Activated T-cell treated with anti-CD3 and anti-CD28 coated beads for 24 hours (primary cell): ENCODE measurements around the gene ATG5.
"Not testable (repeated sequence)": the region's sequence is repeated elsewhere in the genome, so short reads cannot be mapped to it uniquely, and the experiment has no call there.

ENCODE experiments used
- DNase-seq: peaks from one replicate; pipeline ENCODE4 v3.0.0-alpha.2; 2020; ENCODE audit warnings: low read depth

The ATG5 gene

DNA sequence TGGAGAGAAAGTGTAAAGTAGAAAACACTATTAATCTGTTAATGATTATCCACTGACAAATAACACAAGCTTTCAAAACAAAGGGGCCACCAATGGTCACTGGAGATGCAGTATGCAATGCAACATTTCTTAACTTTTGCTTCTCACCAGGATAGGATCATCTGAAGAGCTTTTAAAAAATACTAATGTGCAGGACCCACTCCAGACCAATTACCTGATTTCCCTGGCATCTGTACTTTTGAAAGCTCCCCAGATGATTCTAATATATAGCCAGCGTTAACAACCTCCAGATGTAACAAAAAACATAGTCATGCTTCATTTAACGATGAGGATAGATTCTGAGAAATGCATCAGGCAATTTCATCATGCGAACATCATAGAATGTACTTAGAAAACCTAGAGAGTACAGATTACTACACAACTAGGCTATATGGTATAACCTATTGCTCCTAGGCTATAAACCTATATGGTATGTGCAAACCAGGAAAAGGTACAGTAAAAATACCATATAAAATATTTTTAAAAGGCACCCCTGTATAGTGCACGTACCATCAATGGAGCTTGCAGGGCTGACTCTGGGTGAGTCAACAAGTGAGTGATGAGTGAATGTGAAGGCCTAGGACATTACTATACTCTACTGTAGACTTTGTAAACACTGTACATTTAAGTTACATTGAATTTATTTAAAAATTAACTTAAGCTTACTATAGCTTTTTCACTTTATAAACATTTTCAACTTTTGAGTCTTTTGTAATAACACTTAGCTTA lies 69.2 kb downstream of the ATG5 start:
- no peak for DNase-seq

DNA sequence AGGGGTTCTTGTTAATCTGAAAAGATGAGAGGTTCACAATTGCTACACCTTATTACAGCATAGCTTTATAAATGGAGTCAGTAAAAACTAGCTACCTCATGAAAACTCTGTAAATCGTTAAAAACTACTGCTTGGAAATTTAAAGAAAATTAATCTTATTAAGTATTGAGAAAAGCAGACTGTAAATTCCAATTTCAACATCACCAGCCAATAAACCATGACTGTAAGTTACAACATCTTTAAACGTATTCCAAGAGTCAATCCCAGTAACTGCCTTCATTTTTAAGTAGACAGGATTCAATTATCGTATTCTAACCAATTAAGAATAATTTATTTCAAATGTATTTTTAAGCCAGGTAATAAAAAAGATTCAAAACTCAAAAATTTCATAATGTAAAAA lies 70.3 kb downstream of the ATG5 start:
- DNase-seq: no peak

DNA sequence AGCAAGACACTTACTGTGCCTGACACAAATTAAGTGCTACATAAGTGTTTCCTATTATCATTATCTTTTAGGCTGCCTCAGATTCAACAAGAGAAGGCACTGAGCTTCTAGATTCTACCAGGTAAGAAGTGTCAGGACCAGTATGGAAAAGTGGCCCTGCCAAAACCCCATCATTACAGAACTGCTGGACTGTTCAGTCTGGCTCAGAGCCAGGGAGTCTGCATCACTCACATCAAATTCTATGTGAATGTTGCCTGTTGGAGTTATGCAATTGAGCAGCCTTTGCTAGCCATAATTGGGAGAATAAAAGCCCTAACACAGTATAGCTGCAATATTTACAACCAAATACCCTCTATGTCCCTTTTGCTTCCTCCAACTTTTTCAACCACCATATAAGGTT lies 70.9 kb downstream of the ATG5 start:
- DNase-seq: no peak

DNA sequence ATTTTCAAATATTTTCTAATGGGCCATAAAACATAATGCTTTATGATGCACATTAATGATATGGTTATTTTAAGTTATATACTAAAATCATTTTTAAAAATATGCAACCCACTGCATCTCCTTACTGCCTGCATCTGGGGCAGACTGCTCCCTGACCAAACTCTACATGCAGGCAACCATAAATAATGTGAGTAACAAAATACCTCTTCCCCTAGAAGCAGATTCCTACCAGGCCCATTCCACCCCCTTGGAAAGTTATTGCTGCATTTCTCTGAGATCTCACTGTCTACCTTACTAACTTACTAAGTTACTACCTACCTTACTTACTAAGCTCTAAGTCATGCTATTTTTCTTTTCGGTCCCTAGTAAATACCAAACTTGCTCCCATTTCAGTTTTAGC lies 71.8 kb downstream of the ATG5 start:
- DNase-seq: no peak

DNA sequence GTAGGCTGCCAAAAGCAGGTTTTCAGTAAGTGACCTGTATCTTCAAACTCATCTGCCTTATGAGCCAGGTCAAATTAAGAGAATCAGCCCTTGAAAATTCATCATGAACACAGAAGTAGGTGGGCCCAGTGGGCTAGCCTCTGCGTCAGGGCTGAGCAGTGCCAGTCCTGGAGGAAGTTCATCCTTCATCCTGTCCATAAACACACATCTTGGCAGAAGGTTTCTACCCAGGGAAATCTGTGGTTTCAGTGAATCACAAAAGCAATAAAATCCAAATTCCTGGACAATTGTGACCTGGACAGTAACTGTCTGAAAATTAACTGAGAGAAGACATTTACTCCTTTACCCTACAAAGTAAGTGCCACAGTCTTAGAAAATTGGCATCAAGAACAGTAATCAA lies 72.4 kb downstream of the ATG5 start:
- DNase-seq: no peak

DNA sequence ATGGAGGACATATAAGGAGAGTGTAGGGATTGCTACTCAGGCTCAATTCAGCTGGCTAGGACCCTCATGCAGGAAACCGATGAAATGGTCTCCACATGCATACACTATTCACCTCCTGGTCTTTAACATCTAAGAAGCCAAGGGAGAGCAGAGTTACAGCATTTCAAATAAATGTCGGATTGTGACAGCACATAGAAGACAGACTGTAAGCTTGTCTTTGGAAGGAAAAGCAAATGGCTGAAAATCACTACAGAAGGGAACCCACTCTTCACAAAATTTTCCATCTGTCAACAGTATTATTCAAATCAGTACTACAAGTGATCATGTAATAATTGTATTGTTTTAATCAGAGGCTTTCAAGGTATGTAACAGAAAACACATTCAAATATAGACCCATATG lies 72.9 kb downstream of the ATG5 start:
- DNase-seq: no peak

DNA sequence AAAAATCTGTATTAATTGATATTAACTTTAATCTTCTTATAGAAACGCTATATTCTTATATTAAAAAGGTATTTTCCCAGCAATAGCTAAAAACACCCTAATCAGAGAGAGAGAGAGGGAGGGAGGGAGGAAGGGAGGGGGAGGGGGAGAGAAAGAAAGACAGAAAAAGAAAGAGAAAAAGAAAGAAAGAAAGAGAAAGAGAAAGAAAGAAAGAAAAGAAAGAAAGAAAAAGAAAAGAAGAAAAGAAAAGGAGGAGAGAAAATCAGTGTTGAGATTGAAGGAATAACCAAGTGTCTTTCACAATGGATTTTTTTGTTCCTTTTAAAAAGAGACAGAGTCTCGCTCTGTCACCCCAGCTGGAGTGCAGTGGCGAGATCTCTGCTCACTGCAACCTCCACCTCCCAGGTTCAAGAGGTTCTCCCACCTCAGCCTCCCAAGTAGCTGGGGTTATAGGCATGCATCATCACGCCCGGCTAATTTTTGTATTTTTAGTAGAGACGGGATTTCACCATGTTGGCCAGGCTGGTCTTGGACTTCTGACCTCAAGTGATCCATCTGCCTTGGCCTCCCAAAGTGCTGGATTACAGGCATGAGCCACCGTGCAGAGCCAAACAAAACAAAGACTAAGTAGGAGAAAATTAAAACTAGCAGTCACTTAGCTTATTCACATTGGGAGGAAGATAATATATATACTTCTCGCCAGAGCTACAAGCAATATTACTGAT lies 73.9 kb downstream of the ATG5 start:
- DNase-seq: not testable (repeated sequence)

DNA sequence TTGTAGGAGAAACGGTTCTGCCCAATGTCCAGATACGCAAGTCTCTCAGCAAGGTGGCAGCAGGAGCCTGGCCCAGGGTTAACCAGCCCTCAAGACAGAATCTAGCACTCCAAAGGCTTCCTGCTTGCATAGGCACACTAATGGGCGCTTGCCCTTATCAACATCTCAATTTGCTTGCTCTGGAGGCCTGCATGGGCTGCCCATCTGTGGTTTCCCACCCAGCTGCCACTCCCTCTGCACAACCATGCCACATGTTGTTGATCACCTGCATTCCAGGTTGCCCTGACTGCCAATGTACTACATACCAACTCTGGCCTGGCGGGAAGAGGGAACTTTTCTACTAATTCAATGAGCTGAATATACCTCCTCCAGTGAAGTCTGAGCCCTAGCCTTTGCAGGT lies 74.6 kb downstream of the ATG5 start:
- DNase-seq: no peak

DNA sequence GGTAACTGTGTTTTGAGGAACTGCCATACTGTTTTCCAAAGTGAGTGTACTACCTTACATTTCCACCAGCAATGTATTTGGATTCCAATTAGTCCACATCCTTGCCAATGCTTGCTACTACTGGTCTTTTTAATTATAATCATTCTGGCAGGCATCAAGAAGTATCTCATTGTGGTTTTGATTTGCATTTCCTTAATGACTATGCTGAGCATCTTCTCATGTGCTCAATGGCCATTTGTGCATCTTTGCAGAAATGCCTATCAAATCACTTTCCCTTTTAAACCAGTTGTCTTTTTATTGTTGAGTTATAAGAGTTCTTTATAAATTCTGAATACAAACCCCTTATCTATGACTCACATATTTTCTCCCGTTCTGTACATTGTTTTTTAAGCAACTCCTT lies 75.9 kb downstream of the ATG5 start:
- no peak for DNase-seq

DNA sequence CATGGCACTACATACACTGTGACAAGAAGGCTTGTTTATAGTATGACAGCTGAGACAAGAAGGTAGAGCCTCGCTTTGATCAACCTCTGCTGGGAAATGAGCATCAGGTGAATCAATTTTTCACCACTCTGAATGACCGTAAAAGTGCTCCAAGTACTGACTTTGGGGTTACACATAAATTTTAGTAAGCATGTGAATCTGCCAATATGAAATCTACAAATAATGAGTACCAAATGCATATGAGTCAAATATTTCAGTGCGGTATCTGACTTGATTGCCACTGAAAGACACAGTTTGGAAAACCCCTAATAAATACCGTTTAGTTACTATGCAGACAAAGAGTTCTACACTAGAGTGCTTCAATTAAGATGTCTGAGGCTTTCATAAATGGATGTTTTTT lies 77.8 kb downstream of the ATG5 start:
- DNase-seq: no peak

DNA sequence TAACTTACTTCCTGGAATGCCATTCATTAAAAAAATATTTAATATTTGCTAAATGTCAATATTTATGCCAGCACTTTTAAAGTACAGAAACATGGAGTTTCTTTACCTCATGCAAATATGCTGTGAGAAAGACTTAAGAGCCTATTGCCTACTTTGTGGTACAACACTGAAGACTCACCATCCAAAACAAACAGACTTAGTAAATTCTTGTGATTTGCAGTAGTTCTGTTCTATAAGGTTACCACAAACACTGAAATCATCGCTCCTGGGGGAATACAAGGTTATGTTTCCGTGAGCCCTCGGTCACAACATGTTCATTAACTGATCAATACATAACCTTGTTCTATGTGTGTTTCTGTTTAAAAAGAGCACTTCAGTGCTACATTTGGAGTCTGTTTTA lies 78.3 kb downstream of the ATG5 start:
- DNase-seq: no peak

DNA sequence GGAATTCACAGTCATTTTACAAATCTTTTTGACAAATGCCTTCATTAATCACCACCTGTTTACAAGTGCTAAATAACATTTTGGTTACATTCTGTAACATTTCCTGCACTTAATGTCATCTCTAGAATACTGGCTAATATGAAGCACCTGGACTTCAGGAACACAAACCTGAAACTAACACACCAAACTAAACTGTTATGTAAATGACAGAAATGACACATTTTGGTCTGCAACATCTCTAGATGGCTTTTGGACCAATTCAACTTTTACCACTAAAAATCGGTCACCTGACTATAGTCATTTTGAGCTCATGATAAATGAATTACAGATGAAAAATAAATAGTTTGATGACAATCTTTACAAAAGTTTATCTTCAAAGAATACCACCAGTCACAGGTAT lies 80.6 kb downstream of the ATG5 start:
- DNase-seq: no peak

DNA sequence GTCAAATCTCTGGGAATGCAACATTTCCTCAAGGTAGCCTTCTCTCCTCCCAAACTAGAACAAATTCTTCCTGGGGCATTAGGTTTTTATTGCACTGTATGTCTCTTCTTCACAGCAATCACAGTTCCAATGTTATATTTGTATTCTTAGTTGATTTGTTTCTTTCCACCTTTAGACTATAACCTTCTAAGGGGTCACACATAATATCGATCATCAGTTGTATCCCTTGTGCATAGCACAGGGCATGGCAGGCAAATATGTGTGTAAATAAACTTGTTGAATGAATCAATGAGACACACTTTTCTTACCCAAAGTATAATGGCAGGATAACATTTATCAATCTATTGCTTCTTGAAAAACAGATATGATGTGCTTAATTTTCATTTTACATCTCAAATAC lies 81.0 kb downstream of the ATG5 start:
- no peak for DNase-seq

DNA sequence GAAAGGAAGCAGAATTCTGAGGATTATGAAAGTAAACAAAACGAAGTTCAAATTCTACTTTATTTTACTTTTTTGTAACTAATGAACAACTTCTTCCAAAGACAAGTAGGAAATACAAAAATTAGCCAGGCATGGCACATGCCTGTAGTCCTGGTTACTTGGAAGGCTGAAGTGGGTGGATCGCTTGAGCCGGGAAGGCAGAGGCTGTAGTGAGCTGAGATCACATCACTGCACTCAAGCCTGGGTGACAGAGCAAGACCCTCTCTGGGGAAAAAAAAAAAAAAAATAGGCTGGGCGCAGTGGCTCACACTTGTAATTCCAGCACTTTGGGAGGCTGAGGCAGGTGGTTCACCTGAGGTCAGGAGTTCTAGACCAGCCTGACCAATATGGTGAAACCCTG lies 82.3 kb downstream of the ATG5 start:
- no peak for DNase-seq

DNA sequence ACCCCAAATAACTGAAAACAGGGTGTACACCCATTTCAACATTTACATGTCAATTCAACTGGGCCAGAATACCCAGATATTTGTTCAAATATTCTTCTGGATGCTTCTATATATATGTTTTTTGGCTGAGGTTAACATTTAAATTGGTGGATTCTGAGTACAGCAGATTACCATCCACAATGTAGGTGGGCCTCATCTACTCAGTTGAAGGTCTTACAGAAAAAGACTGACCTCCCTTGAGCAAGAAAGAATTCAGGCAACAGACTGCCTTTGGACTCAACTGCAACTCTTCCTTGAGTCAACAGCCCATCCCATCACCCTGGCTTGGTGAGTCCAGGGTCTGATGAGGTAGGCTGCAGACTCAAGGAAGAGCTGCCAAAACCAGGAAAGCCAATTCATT lies 84.1 kb downstream of the ATG5 start:
- no peak for DNase-seq

DNA sequence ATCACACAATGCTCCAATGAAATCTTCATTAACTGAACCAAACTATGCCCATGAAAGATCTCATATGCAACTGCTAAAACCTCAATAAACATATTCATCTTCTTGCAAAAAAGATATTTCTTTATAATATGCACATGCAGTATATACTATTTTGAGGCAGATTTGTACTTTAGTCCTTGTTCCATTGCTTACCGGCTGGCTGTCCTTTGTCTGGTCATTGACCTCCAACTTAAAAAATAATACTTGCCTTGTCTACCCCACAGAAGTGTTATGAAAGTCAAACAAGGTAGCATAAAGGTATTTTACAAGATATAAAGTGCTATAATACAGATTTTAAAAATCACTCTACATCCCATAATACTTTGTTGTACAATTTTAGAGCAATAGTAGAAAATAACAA lies 88.3 kb downstream of the ATG5 start:
- DNase-seq: no peak

DNA sequence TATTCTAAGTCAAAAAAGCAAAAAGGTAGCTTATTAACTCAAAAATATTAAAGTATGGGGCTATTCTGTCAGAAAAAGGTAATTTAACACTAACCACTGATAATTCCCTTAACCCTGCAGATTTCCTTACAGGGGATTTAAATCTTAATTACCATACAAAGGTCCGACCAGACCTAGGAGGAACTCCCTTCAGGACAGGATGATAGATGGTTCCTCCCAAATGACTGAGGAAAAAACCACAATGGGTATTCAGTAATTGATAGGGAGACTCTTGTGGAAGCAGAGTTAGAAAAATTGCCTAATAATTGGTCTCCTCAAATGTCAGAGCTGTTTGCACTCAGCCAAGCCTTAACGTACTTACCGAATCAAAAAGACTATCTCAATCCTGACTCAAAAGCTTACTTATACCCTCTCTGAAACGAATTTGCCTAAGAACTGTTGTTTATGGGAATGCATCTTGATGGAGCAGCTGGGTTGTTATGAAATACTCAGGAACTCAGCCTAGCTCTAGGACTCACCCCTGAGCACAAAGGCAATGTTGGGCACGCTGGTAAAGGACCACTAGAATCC lies 95.6 kb downstream of the ATG5 start:
- not testable (repeated sequence) for DNase-seq

DNA sequence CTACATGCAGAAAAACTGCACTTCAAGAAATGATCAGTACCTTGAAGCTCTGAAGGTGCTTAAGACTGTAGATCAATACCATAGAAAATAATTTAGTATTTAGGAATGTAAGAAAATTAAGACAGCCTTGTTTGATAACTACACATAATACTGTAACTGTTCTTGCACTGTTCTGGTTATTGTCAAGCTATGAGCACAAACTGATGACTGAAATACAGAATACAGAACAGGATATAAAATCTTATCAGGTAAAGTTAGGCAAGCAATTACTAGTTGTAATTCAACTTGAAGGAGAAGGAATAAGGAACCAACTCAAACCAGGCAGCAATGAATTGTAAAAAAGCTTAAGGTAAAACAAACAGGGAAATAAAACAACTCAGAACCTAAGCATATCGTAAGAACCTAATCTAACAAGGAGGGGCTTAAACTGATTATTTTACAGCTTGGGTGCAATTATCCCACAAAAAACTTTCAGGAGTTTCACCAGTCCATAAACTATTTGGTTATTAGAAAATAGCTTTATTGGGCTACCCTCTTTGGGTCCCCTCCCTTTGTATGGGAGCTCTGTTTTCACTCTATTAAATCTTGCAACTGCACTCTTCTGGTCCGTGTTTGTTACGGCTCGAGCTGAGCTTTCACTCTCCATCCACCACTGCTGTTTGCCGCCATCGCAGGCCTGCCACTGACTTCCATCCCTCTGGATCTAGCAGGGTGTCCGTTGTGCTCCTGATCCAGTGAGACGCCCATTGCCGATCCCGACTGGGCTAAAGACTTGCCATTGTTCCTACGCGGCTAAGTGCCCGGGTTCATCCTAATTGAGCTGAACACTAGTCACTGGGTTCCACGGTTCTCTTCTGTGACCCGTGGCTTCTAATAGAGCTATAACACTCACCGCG lies 97.7 kb downstream of the ATG5 start:
- no peak for DNase-seq

DNA sequence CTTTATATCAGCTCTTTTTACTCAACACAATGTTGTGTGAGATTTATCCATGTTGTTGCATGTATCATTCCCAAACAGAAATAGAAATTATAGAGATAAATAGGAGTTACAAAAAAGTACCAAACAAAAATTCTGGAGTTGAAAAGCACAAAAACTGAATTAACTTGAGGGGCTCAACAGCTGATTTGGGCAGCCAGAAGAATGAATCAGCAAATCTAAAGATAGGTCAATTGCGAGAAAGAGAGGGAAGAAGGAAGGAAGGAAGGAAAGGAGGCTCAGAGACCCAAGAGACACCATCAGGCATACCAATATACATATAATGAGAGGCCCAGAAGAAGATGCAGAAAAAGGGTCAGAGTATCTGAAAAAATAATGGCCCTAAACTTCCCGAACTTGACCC lies 98.9 kb downstream of the ATG5 start:
- no peak for DNase-seq

DNA sequence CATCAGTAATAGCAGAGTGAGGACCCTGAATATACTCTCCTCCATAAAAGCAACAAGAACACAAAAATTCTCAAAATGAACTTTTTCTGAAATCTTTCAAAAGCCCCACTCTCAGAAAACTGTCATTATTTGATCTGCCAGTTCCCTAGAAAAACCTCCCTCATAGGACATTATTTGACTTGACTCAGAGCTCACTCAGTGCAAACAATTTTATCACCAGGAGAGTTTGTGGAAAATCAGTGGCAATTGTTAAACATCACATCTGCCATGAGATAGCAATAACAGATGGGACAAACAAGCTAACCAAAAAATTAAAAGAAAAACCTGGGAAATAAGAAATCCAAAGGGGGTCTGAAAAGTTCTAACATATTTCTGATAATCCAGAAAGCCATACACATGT lies 100.0 kb downstream of the ATG5 start:
- DNase-seq: no peak

DNA sequence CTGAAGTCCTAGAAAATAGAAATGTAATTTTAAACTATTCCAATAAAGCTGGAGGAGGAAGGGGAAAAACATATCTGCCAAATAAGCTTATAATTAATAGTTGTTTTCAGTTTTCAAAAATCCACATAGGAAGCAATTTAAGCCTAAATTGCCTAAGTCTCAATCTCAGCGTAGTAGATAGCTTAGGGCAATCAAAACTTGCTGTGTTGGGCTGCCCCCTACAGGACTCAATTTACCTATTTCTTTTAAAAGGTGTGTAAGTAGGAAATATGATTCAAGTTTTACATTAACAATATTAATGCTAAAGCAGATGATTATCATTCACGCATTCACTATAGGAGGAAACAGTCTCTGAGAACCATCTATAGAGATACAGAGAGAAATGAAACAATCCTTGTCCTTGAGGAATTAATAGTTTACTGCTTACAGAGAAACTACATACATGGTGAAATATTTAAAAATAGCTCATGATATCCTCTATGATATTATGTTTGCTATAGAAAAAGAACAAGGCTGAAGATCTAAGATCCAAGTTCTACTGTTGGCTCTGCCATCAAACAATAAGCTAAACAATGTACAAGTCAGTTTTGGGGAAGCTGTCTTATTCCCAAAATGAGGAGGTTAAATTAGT lies 102.1 kb downstream of the ATG5 start:
- DNase-seq: peak; percentile 57

DNA sequence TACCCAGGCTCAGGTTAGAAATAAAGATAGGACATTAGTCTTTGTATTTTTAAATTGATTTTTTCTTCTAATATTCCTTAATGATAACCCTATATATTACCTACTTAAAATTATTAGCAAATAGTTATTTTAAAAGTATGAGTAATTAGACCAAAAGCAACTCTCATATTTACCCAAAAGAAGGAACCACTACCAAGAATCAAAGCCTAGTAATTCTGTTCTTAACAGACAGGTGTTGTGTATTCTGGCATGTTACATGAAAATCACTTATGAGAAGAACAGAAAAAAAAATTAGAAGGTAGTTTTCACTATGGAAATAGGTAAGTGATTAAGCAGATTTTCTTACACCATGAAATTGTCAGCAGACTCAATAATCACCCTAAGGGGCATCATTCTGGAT lies 105.1 kb downstream of the ATG5 start:
- DNase-seq: no peak
